TTC549 (cell line): ENCODE measurements around the gene KLHL3.

Experiments
- FAIRE-seq: peaks from 2 replicates; lab custom pipeline; 2012; peaks lifted over from hg19 to GRCh38; lab: Jason Lieb, UNC

KLHL3 gene

GRCh38 chr5:137708062-137708461 lies 27.8 kb downstream of the KLHL3 start:
- no peak for FAIRE-seq

DNA sequence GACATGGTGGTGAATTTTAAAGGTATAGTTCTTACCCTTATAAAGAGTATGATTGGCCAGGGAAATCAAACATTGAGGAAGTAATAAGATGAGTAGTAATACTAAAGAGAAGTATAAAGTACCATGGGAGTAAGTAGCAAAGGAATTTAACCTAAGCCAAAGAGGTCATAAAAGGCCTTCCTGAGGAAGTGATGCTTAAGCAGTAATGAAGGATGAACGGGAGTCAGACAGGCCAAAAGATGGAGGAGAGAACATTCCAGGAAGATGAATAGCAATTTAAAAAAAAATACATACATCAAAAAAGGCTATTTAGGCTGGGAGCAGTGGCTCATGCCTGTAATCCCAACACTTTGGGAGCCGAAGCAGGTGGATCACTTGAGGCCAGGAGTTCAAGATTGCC lies 29.0 kb downstream of the KLHL3 start:
- FAIRE-seq = no peak

GRCh38 chr5:137705106-137705505 lies 30.8 kb downstream of the KLHL3 start:
- FAIRE-seq = no peak

DNA sequence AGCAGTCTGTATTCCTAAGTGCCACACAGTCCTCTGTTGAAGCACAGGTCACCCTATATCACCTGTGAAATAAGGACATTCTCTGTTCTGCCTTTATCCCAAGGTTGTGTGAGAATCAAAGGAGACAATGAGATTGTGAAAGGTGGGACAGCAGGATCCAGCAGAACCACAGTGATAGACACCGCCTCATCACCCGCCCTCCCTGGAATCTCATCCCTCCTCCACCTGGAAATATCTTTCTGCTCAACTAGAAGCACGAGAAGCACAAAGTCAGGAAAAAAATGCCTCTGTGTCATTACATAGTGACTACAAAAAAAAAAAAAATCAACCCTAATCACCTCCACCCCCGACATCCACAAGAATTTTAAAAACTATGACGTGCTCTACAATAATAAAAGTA lies 32.3 kb downstream of the KLHL3 start:
- no peak for FAIRE-seq

GRCh38 chr5:137700282-137700680 lies 35.6 kb downstream of the KLHL3 start:
- FAIRE-seq = no peak

DNA sequence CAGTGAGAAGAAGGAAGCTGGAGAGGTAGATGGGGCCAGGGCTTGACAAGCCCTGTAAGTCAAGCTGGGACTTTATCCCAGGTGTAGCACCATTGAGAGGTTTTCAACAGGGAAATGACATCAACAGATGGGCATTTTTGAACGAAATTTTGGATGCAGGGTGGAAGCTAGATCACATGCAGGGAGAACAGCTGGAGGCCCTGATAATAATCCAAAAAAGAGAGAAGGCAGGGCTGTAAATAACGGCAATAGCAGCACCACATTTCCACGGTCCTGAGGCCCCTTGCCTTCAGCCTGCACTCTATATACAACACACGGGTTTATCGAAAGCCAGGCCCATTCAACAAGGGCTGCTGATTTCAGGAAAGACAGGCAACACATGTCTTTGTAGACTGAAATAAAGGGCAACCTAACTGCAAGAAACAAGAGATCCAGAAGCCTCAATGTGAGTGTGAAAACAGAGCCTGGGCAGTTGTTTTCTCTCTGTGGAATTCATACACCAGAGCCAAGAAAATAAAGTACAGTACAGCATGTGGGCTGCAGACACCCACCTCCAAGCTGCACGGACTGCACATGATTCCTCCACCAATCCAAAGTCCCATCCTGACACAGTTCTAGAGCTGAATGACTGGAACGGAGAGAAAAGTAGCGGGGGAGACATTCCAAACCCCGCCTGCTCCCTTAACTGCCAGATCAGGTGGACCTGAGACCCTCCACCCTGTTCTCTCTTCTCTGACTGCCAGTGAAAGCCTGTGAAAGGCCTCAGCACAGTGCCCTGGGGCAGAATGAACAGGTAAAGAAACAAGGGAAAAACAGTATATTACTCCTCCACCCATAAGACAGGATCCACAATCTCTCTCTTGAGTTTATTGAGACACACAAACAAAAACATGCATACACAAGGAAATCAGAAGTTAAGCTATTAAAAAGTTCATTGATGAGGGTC lies 36.3 kb downstream of the KLHL3 start:
- FAIRE-seq = no peak

- no peak for FAIRE-seq
Observed at GRCh38 chr5:137696481-137696880, 39.4 kb downstream of the KLHL3 start.

DNA sequence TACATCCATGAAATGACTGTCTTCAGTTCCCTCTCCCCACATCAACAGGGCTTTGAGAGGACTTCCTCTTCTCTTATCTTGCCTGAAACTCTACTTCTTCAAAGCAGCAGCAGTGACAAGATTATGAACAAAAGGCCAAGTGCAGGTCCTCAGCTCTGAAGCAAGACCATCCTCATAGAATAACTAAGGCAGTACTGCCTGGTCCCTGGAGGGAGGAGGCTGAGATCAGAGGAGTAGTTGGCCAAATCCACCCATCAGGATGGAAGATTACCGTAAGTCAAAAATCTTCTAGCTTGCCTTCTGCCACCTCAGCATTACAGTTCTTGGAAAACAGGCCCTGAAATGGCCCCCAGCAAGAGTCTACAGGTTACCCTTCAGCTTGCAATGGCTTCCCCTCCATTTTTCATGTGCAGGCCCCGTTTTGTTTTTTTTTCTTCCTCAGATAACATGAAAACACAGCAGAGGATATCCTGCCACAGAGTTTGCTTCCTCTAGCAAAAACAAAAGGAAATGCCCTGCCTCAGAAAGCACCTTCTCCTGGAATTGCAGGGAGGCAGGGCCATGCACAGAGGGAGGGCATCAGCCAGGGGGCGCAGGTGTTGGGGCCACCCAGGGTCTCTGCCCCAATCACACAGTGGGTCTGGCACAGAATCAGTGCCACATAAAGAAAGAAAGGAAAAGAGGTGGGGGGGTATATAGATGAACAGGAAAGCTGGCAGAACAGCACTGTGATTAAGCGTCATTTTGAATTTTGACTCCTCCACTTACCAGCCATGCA lies 40.0 kb downstream of the KLHL3 start:
- no peak for FAIRE-seq

- FAIRE-seq = no peak
Observed at GRCh38 chr5:137693951-137694721, 41.8 kb downstream of the KLHL3 start.

DNA sequence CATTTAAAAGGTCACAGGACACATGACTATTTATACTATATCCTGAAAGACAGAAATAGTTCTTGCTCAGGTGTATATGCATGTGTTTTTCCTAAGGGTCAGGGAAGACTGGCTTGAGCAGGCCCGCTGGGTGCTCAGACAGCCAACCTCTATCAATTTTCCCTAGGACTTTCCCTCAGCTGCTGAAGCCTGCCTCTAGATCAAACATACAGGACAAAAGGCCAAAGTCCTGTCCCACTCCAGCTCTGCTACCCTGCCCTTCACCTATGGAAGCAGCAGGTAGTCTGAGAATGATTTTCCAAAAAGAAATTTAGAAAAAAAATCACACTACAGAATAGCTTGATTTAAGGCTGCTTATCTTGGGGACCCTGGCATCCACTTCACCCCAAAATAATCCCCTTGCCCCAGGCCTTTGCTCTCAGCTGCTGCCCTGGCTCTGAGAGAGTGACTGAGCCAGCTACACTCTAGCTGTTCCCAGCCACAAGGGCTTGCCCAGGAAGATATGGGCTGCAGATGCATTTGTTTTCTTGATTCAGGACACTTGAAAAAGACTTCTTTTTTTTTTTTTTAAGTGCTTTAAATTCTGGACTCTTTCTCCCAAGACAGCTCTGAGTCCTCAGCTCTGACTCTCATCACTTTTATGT lies 42.5 kb downstream of the KLHL3 start:
- FAIRE-seq = no peak

DNA sequence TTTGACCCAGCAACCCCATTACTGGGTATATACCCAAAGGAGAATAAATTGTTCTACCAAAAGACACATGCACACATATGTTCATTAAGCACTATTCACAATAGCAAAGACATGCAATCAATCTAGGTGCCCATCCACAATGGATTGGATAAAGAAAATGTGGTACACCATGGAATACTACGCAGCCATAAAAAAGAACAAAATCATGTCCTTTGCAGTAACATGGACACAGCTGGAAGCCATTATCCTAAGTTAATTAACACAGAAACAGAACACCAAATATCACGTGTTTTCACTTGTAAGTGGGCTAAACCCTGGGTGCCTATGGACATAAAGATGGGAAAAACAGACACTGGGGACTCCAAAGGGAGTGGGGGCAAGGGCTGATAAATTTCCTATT lies 46.6 kb downstream of the KLHL3 start:
- FAIRE-seq = no peak

DNA sequence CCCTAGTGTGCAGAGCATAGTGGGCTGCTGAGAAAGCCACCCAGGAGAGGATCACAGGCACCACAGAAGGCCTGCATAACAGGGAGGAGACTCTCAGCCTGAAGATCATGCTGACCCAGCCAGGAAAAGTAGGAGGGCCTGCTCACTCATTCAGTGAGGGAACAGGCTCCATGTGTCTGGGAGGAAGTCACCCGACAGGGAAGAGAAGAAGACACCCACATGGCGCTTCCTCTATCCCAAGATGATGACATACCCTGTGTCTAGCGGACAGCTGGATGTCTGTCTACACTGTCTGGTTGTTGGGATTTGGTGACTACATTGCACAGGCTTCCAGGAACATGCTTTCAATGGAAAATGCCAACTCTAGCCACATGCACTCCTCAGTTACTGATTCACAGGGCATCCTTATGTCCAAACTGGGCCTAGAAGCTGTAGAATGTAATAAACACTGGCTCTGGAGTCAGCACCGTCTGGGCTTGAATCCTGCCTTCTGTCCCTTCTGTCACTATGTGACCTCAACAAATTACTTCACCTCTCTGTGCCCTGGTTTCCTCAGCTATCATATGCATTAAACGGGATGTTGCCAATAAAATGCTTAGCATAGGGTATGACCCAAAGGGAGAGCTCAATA lies 47.6 kb downstream of the KLHL3 start:
- no peak for FAIRE-seq

- no peak for FAIRE-seq
Observed at GRCh38 chr5:137684761-137685160, 51.1 kb downstream of the KLHL3 start.

GRCh38 chr5:137681191-137681590 lies 54.7 kb downstream of the KLHL3 start:
- FAIRE-seq = no peak

DNA sequence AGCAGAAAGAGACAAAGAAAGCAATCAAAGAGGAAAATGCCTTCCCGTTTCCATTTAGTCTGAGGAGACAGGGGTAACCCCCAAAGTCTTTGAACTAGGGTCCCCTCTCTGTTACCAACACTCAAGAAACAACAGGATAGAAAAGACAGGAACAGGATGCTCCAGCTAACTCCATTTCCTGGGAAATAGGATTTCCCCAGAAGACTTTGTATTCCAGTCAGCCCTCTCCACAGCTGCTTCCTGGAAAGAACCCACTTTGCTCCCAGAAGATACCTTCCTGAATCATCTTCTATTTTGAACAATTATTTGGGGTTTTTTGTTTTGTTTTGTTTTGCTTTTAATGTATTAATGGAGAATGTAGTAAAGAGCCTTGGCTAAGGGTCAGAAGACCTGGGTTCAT lies 56.0 kb downstream of the KLHL3 start:
- no peak for FAIRE-seq

DNA sequence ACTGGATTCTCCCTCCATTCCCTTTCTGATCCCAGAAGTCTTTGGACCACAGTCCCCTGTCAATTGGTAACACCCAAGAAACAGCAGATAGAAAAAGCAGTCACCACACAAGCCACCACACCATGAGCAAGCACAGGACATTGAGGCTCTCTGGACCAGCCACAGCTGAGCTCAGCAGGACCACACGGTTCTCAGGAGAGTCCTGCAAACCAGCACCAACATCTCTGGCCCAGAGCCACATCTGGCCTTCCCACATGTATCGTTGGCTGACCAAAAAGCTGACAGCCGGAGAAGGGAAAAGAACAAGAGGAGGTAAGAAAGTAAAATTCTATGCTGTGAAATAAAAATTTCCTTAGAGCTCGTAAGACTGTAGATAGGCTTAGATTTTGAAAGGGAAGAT lies 56.7 kb downstream of the KLHL3 start:
- FAIRE-seq = no peak

DNA sequence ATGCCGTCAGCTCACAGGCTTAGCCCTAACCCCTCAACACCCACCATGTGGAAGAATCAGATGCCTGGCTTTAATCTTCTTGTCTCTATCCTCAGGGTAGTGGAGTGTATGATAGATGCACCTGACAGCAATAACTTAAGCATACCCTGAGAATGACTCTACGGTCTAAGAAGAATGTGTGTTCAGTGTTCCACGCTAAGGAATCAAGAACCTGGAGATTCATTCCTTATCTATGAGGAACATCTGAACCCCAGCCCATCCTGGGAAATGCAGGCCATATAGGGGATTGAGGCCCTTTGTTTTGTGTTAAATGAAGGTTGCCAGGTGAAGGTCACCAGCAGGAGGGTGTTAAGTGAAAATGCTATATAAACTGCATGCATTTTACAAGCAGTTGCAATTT lies 63.0 kb downstream of the KLHL3 start:
- no peak for FAIRE-seq

DNA sequence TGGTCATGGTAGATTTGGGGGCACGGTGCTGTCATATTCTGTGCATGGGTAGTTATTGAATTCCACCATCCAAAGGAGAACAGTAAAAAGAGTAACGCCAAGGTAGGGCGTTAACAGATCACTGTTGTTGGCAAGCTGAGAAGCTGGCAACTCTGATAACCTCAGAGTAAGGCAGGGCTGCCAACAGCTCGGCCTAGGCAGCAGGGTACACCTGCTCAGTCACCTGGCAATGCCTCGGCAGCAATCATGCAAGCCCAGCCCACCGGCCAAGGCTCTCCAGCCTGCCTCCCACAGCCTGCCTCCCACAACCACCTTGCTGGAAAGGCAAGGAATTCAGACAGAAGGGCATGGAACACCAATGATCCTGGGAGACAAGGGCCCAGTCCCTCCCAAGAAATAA lies 63.9 kb downstream of the KLHL3 start:
- no peak for FAIRE-seq

- FAIRE-seq = no peak
Observed at GRCh38 chr5:137669811-137670210, 66.1 kb downstream of the KLHL3 start.

GRCh38 chr5:137668637-137669036 lies 67.3 kb downstream of the KLHL3 start:
- FAIRE-seq = no peak

DNA sequence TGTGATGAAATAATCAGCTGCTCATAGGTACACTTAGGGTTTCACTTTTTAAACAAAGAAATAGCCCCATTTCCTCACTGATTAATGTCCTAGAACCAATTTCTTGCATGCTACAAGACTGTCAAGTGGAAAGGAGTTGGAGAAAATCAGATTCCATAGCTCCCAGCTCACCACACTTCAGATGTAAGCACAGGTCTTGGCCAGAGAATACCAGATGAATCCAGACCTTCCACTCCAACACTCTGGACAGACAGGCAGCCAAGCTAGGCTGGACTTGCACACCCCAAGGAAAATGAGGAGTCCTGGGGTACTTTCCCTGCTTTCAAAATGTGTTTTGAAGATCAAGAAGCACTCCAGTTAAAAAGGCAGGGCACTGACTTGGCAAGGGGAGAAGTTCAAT lies 68.5 kb downstream of the KLHL3 start:
- FAIRE-seq = no peak

DNA sequence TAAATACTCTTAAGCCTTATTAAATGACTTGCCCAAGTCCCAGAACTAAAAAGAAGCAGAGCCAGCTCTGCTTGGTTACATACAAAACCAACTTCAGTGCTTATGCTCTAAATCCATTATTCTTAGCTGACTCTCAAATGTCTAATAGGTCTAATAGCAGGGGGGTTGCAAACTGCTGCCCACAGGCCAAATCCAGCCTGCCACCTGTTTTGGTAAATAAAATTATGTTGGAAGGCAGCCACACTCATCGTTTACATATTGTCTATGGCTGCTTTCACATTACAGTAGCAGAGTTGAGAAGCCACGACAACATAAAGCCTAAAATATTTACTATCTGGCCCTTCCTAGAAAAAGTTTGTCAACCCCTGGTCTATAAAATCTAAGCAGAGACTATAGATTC lies 69.0 kb downstream of the KLHL3 start:
- FAIRE-seq = no peak
